NCI-H2227 (cell line): ENCODE data around the gene EMILIN2.
A peak's percentile ranks its signal among the peaks of the same experiment; 100 is the strongest.
"Not testable (repeated sequence)": the region's sequence is repeated elsewhere in the genome, so short reads cannot be mapped to it uniquely, and the experiment has no call there.

ENCODE experiments used
- DNase-seq: peaks from one replicate; lab custom pipeline; 2025; ENCODE audit not compliant: unreplicated experiment; lab: John Stamatoyannopoulos, UW

The EMILIN2 gene

DNA sequence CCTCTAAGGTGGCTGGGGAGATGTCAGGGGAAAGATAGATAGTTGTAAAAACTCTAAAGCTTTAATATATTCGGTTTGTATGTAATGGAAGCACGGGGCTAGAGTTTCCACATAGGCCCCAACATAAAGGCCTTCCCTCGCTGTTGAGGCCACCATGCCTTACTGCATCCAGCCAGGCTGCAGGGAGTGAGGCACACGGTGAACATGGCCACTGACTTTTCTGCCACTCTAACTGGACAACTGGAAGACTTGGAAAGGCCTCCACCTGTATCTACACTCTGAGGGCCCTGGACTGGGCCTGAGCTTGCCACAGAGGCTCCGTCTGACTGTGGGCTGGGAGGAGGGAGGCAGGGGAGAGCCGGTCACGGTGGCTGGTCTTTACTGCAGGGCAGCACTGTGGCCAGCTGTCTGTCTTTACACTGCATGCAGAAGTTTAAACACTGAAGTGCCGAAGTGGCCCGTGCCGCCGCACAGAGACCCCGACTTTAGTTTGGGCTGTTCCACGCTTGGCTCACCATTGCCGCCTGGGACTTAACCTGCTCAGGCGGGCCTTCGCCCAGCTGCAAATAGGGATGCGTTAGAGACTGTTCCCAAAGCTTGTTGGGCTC is 66.7 kb downstream of the EMILIN2 start:
- no peak for DNase-seq

DNA sequence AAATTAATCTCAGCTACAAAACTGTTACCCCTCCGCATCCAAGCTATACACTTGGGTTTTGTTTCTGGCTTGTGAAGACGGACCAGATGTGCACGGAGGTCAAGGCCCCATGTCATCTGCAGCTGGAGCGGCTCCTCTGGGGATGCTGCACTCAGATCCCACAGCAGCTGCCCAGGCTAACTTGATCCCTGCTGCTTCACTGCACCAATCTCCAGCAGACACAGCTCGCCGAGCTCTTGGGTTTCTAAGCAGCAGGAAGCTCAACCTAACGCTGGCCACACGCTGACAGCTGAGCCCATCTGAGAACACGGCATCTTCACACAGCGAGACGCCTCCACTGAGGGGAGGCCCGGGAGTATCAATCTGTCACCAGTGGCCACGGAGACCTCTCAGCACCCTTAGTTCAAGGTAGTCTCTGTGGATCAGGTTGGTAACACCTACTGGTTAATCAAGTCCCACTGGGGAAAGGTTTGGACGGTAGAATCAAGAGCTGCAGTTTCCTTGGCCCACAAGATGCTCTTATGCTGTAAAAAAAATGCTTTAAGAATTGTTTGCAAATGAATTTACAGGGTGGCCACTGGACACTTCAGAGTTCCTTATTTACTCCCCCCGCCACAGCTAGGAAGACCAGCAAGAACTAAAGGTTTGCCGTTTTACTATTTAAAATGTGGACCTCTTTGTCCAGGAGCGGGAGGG is 67.5 kb downstream of the EMILIN2 start:
- no peak for DNase-seq

DNA sequence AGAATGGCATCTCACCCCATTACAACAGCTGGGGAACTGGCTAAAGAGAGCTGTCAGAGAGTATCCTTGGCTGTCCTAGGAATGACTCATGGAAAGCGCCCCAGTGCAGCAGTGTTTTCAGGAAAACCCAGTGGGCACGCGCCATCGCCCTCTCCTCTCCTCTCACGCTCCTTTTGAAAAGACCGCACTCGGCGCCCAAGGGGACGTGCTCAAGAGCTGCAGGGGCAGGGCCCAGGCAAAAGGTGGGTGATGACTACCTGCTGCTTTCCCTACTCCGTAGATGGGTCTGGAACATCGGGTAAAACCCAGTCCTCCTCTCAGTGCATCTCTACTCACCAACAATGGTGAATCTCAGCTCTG is 68.1 kb downstream of the EMILIN2 start:
- no peak for DNase-seq

DNA sequence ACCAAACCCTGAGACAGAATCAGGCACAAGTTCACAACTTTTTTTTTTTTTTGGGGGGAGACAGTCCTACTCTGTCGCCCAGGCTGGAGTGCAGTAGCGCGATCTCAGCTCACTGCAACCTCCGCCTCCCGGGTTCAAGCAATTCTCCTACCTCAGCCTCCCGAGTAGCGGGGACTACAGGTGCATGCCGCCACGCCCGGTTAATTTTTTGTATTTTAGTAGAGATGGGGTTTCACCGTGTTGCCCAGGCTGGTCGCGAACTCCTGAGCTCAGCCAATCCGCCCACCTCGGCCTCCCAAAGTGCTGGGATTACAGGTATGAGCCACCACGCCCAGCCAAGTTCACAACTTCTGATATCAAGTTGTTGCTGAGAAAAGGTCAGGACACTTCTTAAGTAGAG is 68.7 kb downstream of the EMILIN2 start:
- not testable (repeated sequence) for DNase-seq

DNA sequence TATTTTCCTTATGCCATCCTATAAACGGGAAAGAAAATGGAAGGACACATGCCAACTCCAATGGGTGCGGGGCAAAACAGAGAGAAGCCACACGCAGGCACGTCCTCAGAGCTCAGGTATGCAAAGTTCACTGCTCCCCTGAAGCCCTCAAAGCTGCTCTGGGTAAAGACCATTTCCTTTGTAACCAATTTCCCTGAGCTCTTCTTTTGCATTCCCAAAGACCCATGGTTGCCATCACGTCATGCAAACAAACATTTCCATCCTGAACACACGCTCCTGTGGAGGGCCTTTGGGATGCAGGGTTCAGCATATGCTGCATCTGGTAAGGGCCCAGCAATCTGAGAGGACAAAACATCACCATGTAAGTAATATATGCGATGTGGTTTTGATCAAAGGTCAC is 69.4 kb downstream of the EMILIN2 start:
- DNase-seq: no peak

DNA sequence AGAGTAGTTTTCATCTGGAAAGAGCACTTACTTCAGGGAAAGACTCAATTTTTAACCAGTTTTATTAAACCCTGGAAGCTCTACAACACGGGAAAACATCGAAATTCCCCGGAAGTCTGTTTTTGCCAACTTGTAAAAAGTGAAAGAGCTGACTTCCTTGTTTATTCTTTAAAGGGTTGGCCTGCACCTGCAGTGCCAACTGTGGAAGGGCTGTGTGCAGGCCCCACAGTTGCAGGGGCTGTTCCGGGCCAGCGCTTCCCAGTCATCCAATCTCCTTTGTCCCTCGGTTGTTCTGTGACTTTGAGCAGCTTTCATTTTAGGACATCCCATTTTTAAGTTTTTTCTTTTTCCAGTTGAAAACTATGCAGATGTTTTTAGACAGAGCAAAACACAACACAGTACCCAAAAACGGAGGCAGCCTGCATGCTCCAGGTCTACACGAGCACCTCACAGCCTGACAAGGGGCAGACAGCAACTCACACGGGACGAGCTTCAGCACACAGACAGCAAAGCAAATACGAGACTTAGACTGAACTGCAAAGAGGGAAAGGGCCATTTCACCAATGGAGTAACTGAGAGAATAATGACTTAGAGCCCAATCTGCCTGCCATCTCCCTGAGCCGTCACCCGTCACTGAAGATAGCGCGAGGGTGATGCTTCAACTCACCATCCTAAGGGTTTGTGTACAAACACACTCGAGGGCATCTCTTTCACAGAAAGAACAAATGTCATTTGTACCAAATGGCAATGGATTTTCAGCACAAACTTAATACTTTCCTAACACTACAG is 70.6 kb downstream of the EMILIN2 start:
- DNase-seq: no peak

DNA sequence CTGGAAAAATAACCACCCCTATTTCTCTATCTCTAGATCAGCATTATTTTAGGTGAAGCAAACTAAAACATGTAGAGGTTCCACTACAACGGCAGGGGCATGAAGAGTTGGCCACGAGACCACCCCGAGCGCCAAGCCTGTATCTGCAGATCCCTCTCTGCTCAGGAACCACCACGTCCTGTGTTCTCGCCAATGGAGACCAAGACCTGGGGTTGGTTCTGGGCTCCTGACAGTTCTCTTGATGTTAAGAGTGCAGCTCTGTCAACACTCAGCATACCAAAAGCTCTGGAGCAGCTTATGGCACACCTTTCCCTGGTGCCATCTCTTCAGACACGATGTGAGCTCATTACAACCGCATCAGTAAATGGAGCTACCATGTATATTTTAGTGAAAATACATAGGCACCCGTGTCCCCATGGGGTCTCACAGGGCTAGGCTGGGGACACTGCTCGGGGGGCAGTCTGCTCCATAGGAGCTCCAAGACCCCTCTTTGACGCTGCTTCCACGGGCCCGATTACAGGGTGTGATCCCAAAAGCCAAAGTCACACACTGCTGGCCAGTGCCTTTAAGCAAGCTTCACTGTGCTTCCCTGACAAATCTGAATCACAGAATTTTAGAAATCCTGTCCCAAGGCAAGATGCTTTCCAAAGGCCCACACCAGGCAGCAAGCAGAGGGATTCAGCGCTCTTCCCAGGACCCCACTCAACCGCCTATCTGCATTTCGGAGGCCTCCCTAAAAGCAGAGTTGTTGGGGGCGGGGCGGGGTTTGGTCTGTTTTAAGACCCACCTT is 72.2 kb downstream of the EMILIN2 start:
- no peak for DNase-seq

DNA sequence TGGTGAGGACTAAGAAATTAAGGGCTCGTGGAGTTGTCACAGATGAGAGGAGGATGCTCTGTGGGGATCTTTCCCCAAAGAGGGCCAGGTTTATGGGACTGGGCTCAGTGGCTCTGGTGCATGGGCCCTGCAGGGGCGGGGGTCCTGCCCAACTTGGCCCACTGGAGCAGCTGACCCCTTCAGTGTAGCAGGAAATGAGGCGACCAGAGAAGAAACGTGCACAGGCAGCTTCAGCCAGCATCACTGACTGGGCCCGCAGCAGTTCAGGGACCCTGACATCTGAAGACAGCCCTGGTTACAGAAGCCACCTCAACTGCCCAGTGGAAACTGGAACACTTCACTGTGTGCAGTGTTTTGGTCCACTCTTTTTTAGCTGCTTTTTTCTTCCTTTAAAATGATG is 72.8 kb downstream of the EMILIN2 start:
- no peak for DNase-seq

DNA sequence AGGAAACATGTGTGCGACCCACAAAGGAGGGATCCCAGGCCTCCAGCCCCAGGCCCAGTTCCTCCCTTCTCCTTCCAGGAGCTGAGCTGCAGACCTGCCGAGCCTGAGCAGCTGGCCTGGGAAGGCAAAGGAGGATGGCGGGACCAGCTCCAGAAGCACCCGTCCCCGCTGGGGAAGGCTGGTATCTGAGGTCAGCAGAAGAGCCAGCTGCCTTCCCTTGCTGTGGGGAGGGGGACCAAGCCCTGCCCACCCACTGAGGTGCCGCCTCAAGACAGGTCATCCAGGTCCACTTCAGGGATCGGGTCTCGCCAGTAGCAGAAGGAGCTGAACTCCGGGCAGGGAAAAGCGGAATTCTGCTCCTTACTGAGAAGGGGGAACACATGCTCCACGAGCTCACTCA is 73.2 kb downstream of the EMILIN2 start:
- DNase-seq: no peak

DNA sequence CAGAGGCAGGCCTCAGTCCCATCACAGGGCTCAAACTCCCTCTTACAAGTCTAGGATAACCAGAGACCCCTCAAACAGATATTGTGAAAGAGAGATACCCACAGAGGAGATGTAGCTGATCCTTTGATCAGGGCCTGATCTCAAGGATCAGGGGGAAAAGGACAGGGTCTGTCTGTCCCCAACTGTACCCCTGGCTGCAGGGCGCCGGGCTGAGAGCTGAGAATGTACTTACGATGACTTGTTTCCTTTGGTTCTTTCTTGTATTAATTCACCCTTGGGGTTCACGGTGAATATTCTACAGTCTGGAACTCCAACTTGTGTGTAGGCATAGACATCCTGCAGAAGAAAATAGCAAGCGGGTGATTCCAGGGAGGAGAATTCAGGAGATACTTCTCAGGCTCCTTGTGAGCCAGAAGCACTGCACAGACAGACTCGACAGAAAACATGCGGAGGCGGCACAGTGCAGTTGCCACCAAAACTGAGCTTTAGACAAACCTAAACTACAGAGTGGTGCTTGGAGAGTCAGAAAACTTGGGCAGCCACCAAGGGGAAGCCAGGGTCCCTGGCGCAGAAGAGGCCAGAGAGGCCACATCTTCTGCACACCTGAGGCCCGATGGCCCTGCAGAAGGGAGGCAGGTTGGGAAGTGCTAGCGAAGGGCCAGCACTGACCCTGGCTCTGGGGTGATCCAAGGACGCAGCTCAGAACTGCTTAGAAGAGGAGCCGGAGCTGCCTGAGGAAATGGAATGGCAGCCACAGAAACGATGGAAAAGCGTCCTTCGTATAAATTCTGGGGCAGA is 73.9 kb downstream of the EMILIN2 start:
- DNase-seq: no peak

DNA sequence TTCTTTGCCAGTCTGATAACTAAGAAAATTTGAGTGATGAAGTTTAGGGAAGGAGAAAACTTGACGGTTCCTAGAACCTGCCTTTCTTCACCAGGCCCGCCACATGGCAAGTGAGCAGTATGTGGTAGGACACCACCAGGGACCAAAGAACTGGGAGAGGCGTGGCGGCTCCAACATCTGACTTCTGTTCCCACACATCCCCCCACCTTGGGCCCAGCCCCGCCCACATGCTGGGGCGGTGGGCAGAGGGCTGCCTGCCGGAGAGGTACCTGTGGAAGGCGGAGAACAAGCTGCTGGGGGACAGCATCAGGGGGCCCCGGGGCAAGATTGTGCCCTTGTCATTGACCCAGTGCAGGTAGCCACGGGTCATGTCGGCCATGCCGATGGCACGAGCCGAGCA is 75.0 kb downstream of the EMILIN2 start:
- DNase-seq: no peak

DNA sequence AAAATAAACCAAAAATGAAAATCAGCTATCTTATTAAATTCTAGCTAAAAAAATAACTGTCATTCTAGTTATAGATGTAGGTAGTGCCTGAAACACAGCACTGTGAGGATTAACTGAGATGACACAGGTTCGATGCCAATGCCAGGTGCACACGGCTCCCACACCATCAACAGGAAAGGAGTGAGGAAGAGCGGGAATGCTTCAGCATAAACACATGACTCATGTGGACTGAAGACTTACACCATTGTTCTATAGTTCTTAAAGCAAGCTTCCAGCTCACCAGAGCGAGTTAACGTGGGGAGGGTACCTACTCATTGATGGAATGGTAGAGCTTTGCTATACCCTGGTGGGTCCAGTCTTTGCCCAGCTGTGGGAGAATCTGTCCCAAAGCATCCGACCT is 76.7 kb downstream of the EMILIN2 start:
- DNase-seq: no peak

DNA sequence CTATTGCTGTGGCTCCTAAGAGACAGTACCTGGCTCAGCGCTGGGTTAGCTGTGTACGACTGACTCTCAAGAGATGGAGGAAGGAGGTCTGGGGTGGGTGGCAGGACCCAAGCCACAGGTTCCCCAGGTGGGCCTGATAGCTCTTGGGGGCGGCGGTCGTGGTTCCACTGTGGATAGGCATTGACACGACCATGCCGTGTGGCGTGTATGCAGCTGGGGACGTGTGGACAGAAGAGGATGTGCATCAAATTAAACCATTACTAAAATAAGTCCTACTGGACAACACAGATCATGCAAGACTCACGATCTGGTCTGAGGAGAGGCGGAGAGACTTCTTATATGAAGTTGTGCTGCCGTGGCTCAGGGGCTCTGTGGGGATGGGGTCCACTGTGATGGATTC is 78.1 kb downstream of the EMILIN2 start:
- no peak for DNase-seq

DNA sequence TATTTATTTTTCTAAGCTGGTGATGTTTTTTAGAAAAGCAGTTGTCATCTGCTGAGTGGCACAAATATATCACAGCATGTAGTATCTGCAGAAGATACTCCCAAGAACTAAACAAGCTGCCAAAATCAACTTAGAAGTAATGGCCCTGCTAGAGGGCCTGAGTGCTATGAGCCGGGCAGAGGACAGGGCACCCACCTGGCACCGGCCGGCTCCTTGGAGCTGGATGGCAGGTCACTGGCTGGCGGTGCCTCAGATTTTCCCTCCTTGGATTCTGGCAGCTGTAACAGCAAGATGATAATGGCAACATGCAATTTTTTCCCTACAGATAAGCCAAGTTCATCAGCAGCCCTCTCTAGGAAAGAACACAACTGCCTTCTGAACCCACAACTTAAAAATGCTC is 79.7 kb downstream of the EMILIN2 start:
- DNase-seq: no peak

DNA sequence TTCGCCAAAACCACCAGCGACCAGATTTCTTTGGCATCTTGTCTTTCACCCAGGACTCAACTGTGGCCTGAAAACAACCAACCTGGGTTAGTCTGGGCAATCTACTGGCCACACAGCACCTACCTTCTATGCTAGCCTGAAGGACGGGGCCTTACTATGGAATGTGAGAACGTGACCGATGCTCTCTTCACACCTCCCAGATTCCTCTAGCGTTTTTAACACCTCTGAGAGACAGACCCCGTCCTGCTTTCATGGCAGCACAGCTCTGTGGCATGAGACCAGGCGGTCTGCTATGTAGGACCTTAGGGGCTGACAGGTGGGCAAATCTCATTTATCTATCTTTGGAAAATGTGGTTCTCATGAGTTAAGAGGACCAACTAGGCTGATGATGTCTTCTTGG is 80.9 kb downstream of the EMILIN2 start:
- no peak for DNase-seq

DNA sequence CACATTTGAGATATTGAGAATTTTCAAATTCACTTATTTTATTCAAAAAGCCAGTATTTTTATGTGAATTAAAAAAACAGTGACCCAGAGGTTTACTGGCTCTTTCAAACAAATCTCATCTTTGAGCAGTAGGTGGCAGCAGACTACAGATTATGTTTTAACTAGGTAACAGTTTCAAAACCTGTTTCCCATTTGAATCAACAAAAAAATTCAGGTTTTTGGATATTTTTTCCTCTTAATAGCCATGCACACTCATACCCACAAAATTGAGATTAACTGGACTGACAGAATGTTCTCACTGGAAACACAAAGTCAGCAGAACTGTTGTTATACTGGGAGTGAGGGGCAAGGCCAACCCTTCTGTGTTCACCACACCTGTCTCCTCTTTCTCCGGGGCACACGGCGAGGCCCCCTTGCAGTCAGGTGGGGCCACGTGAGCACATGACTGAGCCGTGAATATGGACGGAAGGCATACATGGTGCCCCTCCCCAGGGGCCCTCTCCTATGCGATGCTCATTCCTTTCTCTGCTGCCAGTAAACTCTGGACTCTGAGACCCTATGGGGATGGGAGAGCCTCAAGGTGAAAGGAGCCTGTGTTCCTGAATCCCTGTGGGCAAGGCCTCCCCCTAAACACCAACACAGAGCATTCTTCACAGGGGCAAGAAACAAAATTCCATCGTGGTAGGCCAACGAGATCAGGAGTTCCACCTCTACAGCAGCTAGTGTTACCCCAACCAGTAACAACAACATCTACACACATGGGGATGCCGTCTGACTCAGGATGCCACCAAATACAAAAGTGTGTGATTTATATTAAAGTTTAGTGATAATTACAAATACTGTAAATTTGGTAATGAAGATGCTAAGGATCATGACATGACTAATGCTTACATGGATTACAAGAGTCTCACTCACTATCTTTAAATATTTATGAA is 85.7 kb downstream of the EMILIN2 start:
- peak; percentile 86 for DNase-seq

DNA sequence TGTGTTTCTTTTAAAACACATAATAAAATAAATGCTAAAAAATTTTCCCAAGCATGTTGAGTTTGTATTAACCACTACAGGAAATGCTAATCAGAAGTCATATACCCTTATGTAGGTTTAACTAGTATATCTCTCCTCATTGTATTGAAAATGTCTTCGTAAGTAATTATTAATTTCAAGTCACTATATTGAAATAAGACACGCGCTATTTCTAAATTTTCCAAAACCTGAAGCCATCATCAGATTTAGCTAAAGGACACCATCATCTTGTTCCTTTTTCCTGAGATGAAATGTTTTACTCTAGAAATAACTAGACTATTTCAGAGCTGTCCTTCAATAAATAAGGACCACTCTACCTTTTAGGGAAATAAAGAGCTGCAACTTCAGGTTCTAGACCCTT is 87.2 kb downstream of the EMILIN2 start:
- DNase-seq: no peak

DNA sequence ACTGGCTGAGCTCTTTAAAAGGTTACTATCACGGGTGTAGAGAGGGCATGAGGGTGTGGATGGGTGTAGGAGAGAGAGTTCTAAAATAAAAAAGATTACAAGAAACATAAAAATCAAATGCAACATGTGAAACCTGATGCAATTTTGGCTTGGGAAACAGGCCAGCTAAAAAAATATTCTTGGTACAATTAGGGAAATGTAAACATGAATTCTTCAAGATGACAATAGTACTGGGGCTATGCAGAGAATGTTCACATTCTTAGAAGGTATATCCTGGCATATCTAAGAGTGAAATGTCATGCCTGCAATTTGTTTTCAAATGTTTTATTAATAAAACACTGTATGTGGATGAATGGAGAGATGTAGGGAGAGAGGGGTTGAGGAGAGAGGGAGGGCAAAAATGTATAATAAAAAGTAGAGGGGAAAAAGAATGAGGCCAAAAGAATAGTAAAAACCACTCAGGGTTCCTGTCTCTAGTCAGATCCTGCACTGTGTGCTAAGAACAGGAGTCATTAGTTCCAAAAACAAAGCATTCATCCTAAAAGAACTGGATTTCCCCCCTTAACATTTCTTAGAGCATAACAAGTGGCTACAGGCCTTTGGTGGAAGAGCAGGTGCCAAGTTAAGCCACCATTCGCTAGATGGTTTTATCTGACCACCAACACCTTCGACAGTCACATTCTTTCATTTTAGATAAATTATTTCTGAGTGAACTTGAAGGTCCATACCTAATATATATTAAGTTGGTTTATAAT is 88.8 kb downstream of the EMILIN2 start:
- no peak for DNase-seq

DNA sequence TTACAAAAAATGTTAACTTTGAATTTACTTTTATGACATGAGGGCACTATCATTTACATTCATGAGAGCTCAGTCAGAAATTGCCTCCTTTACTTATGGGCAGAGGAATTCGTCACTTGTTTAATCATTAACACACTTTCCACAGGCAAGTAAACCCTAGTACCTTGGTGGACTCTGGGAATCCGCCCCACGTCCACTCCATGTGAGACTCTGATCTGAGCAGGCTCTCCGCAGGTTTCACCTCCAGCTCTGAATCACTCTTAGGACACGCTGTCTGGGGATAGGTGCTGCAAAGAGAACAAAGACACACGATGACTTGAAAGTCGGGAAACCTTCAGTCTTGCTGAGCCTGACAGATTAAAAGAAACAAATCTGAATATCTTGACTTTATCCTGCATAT is 92.5 kb downstream of the EMILIN2 start:
- DNase-seq: no peak
